SKM-1 treated with dmso at 0.1 percent for 144 hours (cell line): ENCODE data around the gene HMGCS2.
"Not testable (repeated sequence)": the region's sequence is repeated elsewhere in the genome, so short reads cannot be mapped to it uniquely, and the experiment has no call there.

Experiments used
- DNase-seq: peaks from one replicate; lab custom pipeline; 2025; ENCODE audit not compliant: unreplicated experiment; lab: John Stamatoyannopoulos, UW

HMGCS2 gene

DNA sequence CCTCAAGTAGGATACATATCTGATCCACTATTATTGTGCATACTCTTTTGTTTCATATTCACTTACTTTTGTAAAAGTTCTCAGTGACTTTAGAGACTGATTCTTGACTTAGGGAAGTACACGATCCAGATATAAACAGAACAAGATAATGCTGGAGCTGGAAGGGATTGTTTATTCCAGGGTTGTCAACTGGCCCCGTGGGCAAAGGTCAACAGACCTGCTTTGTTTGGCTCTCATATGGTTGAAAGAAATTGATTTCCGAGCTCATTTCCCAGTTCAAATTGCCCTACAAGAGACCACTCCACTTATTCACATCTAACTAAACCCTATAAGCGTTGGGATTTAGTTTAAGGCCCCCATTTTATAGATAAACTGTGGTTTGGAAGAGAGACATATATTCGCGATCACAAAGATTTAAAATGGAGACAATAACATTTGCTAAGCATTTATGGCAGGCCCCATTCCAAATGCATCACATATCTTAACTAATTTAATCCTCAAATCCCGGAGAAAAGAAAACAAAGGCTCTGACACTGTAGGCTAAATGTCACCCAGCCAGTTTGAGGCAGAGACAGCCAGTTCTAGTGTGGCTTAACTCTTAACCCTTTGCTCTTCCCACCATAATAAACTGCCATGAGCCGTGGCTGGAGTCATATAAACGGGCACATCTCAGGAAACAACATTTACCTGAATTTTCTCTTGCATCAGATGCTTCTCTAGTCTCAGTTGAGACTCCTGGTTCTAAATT, 21.9 kb upstream of the HMGCS2 start:
- no peak for DNase-seq

GRCh38 chr1:119787776-119788175, 19.1 kb upstream of the HMGCS2 start:
- DNase-seq: peak; percentile 73

- DNase-seq: not testable (repeated sequence)
These were observed 17.9 kb upstream of the HMGCS2 start for GRCh38 chr1:119786473-119787050.

GRCh38 chr1:119786046-119786445, 17.3 kb upstream of the HMGCS2 start:
- not testable (repeated sequence) for DNase-seq

- DNase-seq: peak; percentile 28
These were observed 15.6 kb upstream of the HMGCS2 start for GRCh38 chr1:119784191-119784781.

GRCh38 chr1:119783354-119784185, 14.9 kb upstream of the HMGCS2 start:
- peak; percentile 42 for DNase-seq

- DNase-seq: no peak
These were observed 14.1 kb upstream of the HMGCS2 start for GRCh38 chr1:119782631-119783325.

- DNase-seq: no peak
These were observed 12.9 kb upstream of the HMGCS2 start for GRCh38 chr1:119781434-119782210.

GRCh38 chr1:119779869-119780356, 11.2 kb upstream of the HMGCS2 start:
- no peak for DNase-seq

GRCh38 chr1:119778886-119779560, 10.3 kb upstream of the HMGCS2 start:
- no peak for DNase-seq

GRCh38 chr1:119778359-119778758, 9.7 kb upstream of the HMGCS2 start:
- no peak for DNase-seq

DNA sequence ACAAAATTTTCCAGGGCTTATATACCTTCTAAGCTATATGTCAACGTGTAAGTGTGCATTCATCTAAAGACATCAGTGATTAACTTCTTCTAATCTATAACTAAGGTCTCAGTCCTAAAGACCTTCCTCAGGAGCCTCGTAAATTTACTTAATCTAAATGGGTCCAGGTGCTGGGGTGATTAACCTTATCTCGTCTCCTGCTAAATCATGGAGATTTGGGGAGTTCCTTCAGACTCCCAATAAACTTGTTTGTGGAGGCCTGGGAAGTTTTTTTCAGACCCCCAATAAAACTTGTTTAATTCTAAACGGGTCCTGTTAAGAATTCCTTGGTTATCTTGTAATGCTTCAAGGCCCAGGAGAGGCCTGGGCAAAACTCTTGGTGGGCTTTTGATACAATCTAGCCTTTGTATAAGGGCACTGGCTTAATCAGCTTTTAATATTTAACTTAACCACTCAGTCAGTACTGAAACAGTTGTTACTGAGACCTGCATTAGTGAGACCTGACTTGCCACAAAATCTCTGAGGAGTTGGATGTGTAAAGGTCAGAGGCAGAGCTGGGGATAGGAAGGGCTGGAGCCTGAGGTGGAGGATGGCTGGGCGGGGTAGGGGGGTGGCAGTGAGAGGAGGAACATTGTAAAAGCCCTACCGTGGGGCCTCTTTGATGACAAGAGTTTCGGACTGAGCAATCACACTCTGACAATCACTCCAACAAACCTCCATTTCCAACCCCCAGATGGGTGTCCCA, 6.2 kb upstream of the HMGCS2 start:
- no peak for DNase-seq

- no peak for DNase-seq
These were observed 5.1 kb upstream of the HMGCS2 start for GRCh38 chr1:119773711-119774241.

GRCh38 chr1:119772298-119772697, 3.6 kb upstream of the HMGCS2 start:
- no peak for DNase-seq

- DNase-seq: no peak
These were observed 3.1 kb upstream of the HMGCS2 start for GRCh38 chr1:119771770-119772169.

DNA sequence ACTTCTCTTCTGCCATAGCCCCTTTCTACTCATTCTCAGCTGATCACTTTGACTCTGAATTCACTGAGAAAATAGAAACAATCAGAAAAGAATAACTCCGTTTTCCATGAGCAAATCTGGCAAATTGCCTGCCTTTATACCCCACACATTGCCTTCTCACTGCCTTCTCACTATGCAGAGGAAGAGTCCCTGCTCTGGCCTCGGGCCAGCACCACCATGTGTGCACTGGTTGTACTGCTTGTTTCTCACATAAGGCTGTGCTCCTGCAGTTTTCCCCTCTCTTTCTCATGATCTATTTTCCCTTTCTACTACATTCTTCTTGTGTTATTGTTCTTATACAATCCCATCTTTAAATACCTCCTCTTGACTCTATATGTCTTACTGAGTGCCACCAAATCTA, 2.3 kb upstream of the HMGCS2 start:
- DNase-seq: no peak

DNA sequence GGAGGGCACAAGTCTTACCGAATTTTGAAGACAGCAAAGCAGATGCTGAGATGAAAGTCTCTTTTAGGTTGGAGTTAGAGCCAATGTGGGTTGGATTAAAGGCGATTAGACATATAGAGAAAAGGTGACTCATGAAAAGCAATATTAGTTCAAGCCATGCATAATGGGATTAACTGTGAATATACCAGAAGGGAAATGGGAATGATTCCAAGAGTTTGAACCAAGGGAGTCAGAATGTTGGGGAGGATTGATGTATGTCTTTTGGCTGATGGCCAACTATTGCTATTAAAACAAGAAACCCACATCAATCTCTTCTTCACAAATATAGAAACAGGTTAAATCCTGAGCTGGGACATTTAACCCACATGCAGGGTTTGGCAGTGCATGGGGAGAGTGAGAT, 1.2 kb downstream of the HMGCS2 start:
- DNase-seq: no peak

- no peak for DNase-seq
These were observed 2.3 kb downstream of the HMGCS2 start for GRCh38 chr1:119766374-119766794.
